HL-60 (cell line): ENCODE measurements around the gene CCDC93.

Experiments
- DNase-seq, 2 experiments: peaks; one replicate each; pipeline ENCODE4 v3.0.0-alpha.2; 2010 to 2020; ENCODE audit warnings: low read depth in 1 of 2, low spot score in 1 of 2
- H3K27ac ChIP-seq: fragments of 250-450 bp; sonication (Bioruptor Pico); replicated peaks from 2 replicates; pipeline ENCODE4 v1.5.1; 2020; ENCODE audit warnings: mild to moderate bottlenecking, moderate library complexity
- H3K27me3 ChIP-seq: fragments of 250-450 bp; sonication (Bioruptor Pico); 2 replicates; pipeline ENCODE4 v1.5.1; 2021; ENCODE audit warnings: mild to moderate bottlenecking, moderate library complexity; ENCODE audit not compliant: insufficient read depth, poor library complexity, severe bottlenecking
- H3K4me3 ChIP-seq: replicated peaks from 2 replicates; pipeline ENCODE4 v1.5.1; 2011; ENCODE audit warnings: mild to moderate bottlenecking, control low read depth, low read length; ENCODE audit not compliant: insufficient read depth
- CTCF ChIP-seq: IDR thresholded peaks from one replicate; pipeline ENCODE4 v1.5.1; 2011; ENCODE audit warnings: low read length, control low read depth, inconsistent platforms; ENCODE audit not compliant: insufficient read depth
- GABPA ChIP-seq: IDR thresholded peaks from 2 replicates; pipeline ENCODE4 v1.6.1; 2012; ENCODE audit warnings: low read depth
- POLR2AphosphoS5 ChIP-seq: IDR thresholded peaks from 2 replicates; pipeline ENCODE4 v1.6.1; 2012; ENCODE audit warnings: low read depth
- REST ChIP-seq: IDR thresholded peaks from 2 replicates; pipeline ENCODE4 v1.6.1; 2012; ENCODE audit warnings: low read depth; ENCODE audit not compliant: insufficient replicate concordance
- SPI1 ChIP-seq: IDR thresholded peaks from 2 replicates; pipeline ENCODE4 v1.6.1; 2012; ENCODE audit warnings: low read depth, mild to moderate bottlenecking, borderline replicate concordance

The CCDC93 gene

GRCh38 chr2:117957616-117958015, 56.3 kb downstream of the CCDC93 start:
- H3K27ac ChIP-seq = no peak overlapping the region

GRCh38 chr2:117956036-117956796, 57.7 kb downstream of the CCDC93 start:
- DNase-seq = no peak
- H3K27ac ChIP-seq = no peak overlapping the region
- no peak overlapping the region for H3K4me3 ChIP-seq
- H3K27me3 ChIP-seq = no peaks in the 10 kb centered on the region
- TF ChIP-seq REST (no peak), CTCF (no peak), GABPA (no peak), SPI1 (no peak), POLR2AphosphoS5 (no peak)

More at GRCh38 chr2:117957616-117958015, 56.3 kb downstream of the CCDC93 start:
- TF ChIP-seq SPI1 (no peak), REST (no peak), GABPA (no peak), CTCF (no peak), POLR2AphosphoS5 (no peak)
- Histone ChIP-seq H3K27me3 (no peaks in the 10 kb centered on the region), H3K4me3 (no peak overlapping the region)
- DNase-seq = no peak

GRCh38 chr2:117953231-117953630, 60.6 kb downstream of the CCDC93 start:
- TF ChIP-seq CTCF (no peak), SPI1 (no peak), GABPA (no peak), REST (no peak), POLR2AphosphoS5 (no peak)
- H3K27me3 ChIP-seq = no peaks in the 10 kb centered on the region
- no peak for DNase-seq

More at GRCh38 chr2:117953231-117953630, 60.6 kb downstream of the CCDC93 start:
- Histone ChIP-seq H3K4me3 (no peak overlapping the region), H3K27ac (no peak overlapping the region)
